Measurements from ENCODE around the gene SHISA7. TPM values are rescaled to one million over a fixed set of nuclear protein-coding genes. Genes with fewer than 3 reads are reported as not detected.
A peak's percentile ranks its signal among the peaks of the same experiment; 100 is the strongest.
"Not testable (repeated sequence)": the region's sequence is repeated elsewhere in the genome, so short reads cannot be mapped to it uniquely, and the experiment has no call there.

Gene SHISA7
- total RNA-seq, 1 donor from 2014 or later: 4.2 TPM

DNA sequence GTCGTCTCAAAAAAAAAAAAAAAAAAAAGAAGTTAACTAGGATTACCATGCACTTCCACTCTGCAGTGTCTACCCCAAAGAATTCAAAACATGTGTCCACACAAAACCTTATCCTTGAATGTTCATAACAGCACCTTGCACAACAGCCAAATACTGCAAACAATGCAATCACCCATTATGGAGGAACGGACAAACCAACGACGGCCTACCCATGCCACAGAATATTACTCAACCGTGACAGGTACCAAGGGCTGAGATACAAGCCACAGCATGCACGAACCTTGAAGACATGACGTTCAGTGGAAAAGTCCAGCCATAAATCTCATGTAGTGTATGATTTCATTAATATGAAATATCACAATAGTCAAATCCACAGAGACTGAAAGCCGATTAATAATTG is 3.0 kb upstream of the SHISA7 start:
- no peak for DNase-seq

DNA sequence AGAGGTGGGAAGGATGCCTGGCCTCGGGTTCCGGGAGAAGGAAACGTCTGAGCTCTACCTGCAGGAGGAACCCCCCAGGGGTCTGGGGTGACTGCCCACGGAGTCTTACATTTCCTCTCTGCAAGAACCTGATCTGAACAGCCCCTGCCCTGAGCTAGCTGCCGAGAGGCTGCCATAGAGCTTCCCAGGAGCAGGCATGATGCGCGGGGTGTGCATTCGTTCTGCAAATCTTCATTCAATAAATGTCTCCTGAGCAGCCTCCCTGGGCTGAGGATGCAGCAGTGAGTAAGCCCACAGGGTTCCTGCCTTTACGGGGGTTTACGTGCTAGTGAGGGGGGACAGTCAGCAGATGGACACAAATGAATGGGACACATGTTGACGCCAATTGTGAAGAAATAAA is 1.5 kb upstream of the SHISA7 start:
- DNase-seq: no peak

DNA sequence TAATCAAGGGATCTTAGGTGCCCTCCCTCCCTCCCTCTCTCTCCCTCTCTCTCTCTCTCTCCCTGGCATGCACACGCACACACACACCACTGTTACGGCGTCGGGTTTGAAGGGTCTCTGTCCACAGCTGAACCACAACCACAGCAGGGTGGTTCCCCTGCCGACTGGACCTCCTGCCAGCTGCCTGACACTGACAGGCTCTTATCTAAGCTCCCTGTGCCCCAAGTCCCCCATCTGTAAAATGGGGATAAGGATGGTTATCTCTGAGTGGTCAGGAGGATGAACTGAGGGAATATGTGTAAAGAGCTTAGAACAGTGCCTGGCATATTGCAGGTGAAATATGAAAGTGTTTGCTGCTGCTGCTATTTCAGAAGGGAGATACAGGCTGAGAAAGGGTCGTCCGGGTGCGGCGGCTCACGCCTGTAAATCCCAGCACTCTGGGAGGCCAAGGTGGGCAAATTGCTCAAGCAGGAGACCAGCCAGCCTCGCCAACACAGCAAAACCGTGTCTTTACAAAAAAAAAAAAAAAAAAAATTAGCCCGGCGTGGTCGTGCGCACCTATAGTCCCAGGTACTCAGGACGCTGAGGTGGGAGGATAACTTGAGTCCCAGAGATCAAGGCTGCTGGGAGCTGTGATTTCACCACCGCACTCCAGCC is 852 bp upstream of the SHISA7 start:
- no peak for DNase-seq

DNA sequence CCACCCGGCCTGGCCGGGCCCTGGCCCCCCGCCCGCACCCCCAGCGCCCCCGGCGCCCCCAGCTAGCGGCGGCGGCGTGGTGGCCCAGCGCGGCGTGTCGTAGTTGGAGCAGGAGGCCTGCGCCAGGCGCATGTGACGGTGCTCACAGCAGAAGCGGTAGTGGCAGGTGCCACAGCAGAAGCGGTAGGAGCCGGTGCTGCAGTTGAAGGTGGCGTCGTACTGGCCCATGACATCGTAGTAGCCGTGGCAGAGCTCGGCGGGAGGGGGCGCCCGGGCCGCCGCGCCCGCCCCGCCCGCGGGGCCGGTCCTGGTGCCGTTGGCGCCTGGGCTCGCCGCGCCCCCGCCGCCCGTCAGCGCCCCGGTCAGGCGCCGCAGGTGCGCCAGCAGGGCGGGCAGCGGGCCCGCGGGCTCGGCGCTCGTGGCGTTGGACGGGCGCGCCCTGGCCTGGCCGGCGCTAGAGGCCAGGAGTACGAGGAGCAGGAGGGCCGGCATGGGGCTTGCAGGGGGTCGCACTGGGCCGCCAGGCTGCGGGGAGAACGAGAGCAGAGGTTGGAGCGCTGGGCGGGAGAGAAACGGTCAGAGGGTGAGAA is 633 bp downstream of the SHISA7 start:
- no peak for DNase-seq

DNA sequence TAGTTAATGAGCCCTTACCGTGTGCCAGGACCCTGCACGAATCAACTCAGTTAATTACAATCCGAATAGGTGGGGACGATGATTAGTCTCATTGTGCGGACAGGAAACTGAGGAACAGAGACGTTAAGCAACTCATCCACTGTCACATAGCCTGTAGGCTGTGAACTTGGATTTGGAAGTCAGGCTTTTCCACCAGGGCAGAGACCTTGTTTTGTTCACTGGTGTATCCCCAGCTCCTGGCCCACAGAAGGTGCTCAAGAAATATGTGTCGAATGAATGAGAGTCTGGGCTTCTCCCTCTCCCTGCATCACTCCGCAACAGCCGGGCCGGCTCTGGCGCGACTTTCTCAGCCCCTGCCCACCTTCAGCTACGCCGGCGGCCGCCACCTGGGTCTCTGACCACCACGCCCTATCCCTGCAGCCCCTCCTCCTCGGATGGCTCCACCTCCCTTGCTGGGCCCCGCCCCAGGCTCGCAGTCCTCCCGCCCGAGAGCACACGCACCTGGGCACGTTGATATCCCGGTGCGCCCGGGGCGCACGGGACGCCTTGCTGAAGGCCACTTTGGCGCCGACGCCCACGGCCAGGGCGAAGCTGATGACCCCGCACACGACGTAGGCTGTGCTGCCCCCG is 1.3 kb downstream of the SHISA7 start:
- DNase-seq: no peak

DNA sequence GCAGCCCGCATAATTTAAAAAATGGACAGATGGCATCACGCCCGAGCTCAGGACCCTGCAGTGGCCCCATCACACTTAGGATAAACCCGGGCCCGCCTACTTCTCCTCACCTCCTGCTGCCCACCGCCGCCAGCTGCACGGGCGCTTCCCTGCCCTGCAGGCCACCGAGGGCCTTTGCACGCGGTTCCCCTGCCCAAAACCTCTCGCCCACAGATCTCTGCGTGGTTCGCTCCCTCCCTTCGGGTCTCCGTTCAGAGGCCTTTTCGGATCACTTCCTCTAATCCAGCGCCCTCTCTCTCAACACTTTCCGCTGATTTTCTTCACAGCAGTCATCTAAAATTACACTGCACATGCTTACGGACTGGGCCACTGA is 1.8 kb downstream of the SHISA7 start:
- no peak for DNase-seq

DNA sequence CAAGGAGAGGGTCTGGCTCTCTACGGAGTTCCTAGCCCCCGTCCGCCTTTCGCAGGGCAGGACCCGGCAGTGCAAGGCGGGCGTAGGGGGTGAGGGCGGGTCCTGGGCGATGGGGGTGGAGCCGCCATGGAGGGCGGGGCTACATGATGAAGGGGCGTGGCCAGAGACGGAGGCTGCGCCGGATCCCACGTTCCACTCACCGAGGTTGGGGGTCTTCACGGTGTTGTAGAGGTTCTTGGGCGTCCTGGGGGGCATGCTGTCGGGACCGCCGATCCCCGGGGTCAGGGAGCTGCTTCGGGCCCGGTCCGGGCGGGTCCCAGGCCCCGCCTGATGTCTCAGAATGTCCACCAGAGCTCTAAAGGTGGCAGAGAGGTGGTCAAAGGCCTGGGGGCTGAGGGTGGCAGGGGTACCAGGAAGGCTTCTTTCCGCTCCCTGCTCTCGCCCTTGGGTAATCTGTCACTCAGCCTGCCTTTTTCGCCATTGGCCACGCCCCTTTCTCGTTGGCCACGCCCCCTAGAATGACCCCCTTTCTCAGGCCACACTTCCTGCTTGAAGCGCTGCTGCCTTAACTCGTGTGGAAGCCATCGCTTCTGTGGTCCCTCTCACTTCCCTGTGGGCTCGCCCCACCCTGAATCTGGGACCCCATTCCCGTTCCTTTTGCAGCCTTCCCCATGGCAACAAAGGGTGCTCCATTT is 2.5 kb downstream of the SHISA7 start:
- DNase-seq: no peak

DNA sequence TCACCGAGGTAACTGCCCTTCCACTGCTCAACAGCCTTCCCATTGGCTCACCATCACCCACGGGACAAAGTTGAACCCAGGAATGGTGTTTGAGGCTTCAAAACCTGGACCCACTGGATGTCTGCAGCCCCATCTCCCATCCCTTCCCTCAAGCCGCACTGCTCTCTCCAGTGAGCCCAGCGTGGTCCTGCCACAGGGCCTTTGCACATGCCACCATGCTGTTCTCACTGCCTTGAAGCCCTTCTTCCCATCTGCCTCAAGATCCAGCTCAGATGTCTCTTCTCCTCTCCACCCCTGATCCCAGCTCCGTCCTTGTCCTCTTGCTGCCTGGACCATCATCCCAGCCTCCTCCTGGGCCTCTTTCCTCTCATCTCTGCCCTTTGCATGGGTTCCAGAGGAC is 4.0 kb downstream of the SHISA7 start:
- no peak for DNase-seq

DNA sequence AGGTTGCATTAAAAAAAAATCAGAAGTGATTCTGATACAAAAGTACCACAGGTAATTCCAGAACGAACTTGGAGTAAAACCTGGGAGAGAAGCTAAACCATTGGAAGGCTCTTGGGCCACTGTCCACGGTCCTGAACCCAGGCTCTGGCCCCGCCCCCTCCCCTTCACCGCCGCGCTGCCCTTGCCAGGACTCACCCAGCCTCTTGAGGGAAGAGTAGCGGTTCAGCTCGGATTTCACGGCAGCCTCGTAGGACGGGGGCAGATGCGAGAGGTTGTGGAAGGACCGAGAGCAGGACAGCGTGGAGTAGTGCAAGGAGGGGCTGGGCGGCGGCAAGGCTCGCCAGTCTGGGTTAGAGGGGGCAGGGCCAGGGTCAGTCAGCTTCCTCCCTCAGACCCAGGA is 5.7 kb downstream of the SHISA7 start:
- no peak for DNase-seq

DNA sequence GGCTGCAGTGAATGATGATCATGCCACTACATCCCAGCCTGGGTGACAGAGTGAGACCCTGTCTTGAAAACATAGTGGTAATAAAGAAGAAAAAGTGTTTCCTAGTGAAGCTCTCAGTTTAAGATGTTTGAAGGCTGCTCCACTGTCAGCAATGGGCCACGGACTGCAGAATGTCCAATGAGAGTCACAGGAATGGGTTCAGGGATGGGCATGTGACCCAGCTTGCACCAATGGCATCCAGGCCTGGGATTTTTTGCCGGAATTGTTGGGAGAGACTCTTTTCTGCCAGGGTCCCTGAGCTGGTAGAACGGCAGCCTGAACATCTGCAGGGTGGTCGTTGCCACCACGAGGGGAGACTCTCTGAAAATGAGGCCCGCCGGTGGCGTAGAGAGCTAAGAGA is 6.3 kb downstream of the SHISA7 start:
- DNase-seq: no peak

DNA sequence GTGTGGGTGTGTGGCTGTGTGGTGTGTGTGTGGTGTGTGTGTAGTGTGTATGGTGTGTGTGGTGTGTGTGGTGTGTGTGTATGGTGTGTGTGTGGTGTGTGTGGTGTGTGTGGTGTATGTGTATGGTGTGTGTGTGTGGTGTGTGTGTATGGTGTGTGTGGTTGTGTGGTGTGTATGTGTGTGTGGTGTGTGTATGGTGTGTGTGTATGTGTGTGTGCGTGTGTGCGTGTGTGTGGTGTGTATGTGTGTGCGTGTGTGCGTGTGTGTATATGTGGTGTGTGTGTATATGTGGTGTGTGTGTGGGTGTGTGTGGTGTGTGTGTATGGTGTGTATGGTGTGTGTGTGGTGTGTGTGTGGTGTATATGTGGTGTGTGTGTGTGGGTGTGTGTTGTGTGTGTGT is 8.1 kb downstream of the SHISA7 start:
- DNase-seq: no peak

DNA sequence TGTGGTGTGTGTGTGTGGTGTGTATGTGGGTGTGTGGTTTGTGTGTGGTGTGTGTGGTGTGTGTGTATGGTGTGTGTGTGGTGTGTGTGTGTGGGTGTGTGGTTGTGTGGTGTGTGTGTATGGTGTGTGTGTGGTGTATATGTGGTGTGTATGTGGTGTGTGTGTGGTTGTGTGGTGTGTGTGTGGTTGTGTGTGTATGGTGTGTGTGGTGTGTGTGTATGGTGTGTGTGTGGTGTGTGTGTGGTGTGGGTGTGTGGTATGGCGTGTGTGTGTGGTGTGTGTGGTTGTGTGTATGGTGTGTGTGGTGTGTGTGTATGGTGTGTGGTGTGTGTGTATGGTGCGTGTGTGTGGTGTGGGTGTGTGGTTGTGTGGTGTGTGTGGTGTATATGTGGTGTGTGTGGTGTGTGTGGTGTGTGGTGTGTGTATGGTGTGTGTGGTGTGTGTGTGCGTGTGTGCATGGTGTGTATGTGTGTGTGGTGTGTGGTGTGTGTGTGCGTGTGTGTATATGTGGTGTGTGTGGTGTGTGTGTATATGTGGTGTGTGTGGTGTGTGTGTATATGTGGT is 8.7 kb downstream of the SHISA7 start:
- no peak for DNase-seq

DNA sequence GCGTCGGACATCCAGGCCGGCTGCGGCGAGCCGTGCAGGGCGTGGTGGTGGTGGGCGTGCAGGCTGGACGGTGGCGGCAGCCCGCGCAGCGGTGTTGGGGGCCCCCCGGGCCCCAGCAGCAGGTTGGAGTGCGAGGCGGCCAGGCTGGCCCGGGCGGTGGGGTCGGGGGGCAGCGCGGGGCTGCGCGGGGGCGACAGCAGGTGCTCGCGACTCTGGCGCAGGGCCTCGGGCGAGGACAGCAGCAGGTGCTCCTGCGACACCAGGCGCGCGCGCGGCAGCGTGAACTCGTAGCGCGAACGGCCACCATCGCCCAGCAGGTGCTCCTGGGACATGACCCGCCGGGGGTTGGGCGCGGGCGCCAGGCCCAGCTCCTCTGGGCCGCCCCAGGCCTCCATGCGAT is 9.8 kb downstream of the SHISA7 start:
- DNase-seq: no peak

DNA sequence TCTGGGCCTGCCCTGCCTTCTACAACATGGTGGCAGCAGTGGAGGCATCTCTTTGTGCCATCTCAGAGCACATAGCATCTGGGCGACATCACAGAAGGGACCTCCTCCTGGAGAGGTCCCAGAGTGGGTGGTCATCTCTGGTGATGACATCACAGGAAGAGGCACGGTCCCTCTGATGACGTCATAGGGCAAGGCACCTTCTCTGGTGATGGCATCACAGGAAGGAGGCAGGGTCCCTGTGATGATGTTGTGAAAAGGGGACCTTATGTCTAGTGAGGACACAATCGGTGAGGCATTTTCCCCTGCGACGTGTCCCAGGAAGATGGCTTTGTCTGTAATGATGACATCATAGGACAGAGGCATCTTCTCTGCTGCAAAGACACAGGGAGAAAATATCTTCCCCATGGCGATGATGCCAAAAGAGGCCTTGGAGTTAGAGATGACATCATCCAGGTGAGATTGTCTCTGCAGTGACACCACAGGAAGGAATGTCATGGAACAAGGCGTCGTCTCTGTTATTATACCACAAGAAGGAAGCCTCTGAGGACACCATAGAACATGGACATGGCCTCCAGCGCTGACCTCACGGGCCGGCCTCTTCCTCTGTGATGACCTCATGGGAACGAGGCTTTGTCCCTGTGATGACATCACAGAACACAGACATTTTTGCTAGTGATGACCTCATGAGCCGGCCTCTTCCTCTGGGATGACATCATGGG is 10.7 kb downstream of the SHISA7 start:
- no peak for DNase-seq

DNA sequence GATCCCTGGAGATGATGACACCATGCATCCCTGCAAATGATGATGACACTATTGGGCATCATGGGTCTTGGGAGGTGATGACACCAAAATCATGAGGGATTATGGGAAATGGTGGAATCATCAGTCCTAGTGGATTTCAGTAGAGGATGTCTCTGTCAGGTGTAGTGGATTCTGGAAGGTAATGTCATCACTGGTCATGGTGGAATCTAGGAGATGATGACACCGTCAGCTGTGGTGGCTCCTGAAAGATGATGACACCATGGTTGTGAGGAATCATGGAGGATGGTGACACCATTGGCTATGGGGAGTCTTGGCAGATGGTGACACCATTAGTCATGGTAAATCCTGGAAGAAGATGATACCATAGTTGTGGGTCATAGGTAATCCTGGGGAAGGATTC is 11.9 kb downstream of the SHISA7 start:
- no peak for DNase-seq

DNA sequence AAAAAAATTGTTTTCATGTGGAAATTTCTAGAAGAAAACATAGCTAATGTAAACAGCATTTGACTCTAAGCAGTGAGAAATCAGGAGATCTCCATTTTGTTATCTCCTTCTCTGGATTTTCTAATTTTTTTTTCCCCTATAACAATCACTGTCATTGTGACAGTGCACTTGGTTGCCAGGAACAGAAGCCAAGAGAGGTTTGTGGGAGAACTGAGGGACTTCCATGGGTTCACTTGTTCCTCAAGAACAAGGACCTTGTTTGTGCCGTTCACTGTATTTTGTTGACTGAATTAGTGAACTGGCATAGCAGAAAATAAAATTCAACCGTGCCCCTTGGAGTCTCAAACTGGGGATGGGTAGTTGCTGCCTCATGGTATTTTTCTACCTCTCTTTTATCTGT is 17.1 kb downstream of the SHISA7 start:
- DNase-seq: peak; percentile 30

DNA sequence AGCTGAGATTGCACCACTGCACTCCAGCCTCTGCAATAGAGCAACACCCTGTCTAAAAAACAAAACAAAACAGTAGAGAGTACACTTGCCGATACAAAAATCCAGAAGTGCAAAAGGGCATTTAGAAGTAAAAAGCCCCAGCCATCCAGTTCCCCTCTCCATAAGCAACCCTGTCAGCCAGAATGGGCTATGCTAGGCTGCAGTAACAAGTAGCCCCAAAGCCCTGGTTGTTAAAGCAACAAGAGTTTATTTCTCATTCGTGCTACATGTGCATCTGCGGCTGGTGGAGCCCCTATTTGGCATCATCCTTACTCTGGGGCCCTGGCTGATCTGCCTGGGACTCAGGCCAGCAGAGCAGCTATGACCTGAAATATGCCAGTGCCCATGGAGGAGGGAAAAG is 18.6 kb downstream of the SHISA7 start:
- DNase-seq: no peak

DNA sequence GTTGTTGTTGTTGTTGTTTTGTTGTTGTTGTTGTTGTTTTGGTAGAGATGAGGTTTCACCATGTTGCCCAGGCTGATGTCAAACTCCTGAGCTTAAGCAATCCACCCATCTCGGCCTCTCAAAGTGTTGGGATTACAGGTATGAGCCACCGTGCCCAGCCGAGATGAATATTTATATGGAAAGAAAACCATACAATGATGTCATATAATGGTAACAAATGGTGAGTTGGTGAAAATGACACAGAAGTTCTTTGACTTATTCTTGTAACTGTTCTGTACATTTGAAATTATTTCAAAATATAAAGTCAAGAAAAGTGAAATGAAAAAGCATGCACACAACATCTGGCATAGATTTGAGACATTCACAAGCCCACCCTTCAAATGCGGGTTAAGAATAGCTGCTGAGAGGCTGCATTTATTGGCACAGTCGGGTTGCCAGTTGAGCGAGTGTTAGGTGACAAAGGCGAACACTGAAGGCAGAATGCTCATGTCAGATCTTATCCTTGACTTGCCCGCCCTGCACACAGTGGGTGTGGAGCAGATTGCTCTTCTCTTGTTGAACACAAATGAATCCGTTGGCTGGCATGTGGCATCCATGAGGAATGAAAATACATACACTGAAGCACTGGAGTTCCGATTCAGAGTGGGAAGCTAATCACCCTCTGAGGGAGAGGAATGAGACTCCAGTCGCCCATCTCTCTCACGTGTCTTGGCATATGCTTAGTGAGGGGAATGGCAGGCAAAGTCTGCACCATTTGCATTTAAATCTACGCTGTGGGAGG is 19.7 kb downstream of the SHISA7 start:
- no peak for DNase-seq

DNA sequence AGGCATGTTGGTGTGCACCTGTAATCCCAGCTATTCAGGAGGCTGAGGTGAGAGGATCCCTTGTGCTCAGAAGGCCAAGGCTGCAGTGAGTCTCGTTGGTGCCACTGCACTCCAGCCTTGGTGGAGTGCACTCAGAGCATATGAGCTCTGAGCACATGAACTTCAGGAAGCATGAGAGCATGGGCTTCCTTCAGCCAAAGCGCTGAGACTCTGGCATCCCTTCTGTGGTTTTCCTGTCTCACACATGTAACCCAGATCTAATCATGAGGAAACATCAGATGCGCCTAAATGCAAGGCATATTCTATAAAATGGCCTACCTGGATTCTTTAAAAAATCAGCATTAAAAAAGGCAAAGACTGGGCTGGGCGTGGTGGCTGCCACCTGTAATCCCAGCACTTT is 21.8 kb downstream of the SHISA7 start:
- DNase-seq: not testable (repeated sequence)

DNA sequence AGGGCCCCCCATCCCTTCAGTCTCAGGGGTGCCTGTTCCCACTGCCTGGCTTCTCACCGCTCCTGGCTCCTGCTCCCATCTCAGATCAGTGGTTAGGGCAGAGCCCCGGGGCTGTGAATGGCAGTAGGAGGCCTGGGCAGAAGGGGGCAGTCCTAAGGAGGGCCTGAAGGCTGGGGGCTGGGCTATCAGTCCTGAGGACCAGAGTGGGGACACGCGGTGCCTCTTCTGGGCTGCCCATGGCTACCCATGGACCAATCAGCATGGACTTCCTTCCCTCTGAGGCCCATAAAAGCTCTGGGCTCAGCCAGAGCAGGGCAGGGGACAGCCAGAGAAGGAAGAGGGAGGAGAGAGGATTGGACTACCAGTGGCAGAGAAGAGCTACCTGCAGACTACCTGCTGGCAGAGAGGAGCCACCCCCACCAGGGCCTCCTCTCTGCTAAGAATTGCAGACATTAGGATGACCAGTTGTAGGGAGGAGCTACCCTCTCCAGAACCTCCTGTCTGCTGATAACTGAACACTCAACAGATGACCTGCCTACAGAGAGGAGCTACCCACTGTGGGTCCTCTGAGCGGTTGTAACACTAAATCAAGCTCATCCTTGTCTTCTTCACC is 23.4 kb downstream of the SHISA7 start:
- no peak for DNase-seq

DNA sequence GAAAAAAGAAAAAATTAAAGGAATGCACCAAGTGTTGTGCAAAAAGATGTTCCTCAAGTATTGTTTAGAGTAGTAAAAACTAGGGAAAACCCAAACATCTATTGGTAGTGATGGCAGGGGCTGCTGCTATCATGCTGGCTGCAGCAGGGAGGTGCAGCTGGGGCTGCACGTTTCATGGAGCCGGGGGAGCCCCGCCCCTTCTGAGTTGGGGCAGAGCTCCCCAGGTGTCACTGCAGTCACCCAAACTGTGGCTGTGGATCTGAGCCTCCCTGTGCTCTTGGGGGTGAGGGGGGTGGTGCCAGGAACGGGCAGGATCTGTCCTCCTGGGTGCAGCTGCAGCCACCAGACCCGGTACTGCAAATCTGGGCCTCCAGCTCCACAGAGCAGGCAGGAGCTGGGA is 24.0 kb downstream of the SHISA7 start:
- DNase-seq: no peak

All from occipital lobe (tissue), 2 donors.